DND-41 (cell line): ENCODE results near the gene ERGIC1.

ENCODE experiments used
- EZH2 ChIP-seq: IDR thresholded peaks from 3 replicates; pipeline ENCODE4 v1.6.1; 2012; ENCODE audit warnings: borderline replicate concordance, low read depth, mild to moderate bottlenecking, moderate library complexity, low read length, inconsistent platforms; ENCODE audit not compliant: severe bottlenecking
- TF ChIP-seq, protein P1 (sequence below): IDR thresholded peaks from 2 replicates; pipeline ENCODE4 v1.5.1; 2012; ENCODE audit warnings: borderline replicate concordance, low read length, moderate library complexity, mild to moderate bottlenecking; ENCODE audit not compliant: poor library complexity, severe bottlenecking; ENCODE audit errors: extremely low read depth

GRCh38 chr5:172861461-172861860, 27.4 kb downstream of the ERGIC1 start:
- TF ChIP-seq, protein P1, sequence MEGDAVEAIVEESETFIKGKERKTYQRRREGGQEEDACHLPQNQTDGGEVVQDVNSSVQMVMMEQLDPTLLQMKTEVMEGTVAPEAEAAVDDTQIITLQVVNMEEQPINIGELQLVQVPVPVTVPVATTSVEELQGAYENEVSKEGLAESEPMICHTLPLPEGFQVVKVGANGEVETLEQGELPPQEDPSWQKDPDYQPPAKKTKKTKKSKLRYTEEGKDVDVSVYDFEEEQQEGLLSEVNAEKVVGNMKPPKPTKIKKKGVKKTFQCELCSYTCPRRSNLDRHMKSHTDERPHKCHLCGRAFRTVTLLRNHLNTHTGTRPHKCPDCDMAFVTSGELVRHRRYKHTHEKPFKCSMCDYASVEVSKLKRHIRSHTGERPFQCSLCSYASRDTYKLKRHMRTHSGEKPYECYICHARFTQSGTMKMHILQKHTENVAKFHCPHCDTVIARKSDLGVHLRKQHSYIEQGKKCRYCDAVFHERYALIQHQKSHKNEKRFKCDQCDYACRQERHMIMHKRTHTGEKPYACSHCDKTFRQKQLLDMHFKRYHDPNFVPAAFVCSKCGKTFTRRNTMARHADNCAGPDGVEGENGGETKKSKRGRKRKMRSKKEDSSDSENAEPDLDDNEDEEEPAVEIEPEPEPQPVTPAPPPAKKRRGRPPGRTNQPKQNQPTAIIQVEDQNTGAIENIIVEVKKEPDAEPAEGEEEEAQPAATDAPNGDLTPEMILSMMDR, result no peak
- no peak for TF ChIP-seq EZH2
